HL-60 (cell line): ENCODE results near the gene UST.

Experiments used
- CTCF ChIP-seq: IDR thresholded peaks from one replicate; pipeline ENCODE4 v1.5.1; 2011; ENCODE audit warnings: low read length, control low read depth, inconsistent platforms; ENCODE audit not compliant: insufficient read depth
- REST ChIP-seq: IDR thresholded peaks from 2 replicates; pipeline ENCODE4 v1.6.1; 2012; ENCODE audit warnings: low read depth; ENCODE audit not compliant: insufficient replicate concordance

- TF ChIP-seq REST (no peak), CTCF (no peak)
These were observed 188.1 kb downstream of the UST start for GRCh38 chr6:148934961-148935360.
